Endodermal cell (in vitro differentiated cells): ENCODE data around the gene GPHN. TPM values are rescaled to one million over a fixed set of nuclear protein-coding genes. Genes with fewer than 3 reads are reported as not detected.

Experiments
- DNase-seq: peaks from one replicate; pipeline ENCODE4 v3.0.0-alpha.2; 2017
- H3K27ac ChIP-seq: 2 replicates; pipeline ENCODE4 v1.5.1; 2013; ENCODE audit warnings: mild to moderate bottlenecking, low read depth, low read length, moderate library complexity
- H3K27me3 ChIP-seq: 2 replicates; pipeline ENCODE4 v1.6.1; 2013; ENCODE audit warnings: mild to moderate bottlenecking, low read length, moderate library complexity; ENCODE audit not compliant: insufficient read depth, control insufficient read depth, poor library complexity, severe bottlenecking
- H3K36me3 ChIP-seq: 2 replicates; pipeline ENCODE4 v1.7.0; 2013; ENCODE audit warnings: mild to moderate bottlenecking, low read length, moderate library complexity; ENCODE audit not compliant: control insufficient read depth, insufficient read depth
- H3K4me1 ChIP-seq: one replicate; pipeline ENCODE4 v1.7.0; 2013; ENCODE audit warnings: low read length; ENCODE audit not compliant: control insufficient read depth, insufficient read depth
- H3K4me3 ChIP-seq: 2 replicates; pipeline ENCODE4 v1.5.1; 2013; ENCODE audit warnings: mild to moderate bottlenecking, low read length, moderate library complexity
- H3K9ac ChIP-seq: 2 replicates; pipeline ENCODE4 v1.6.1; 2013; ENCODE audit warnings: mild to moderate bottlenecking, low read length, moderate library complexity; ENCODE audit not compliant: poor library complexity, severe bottlenecking; ENCODE audit errors: extremely low read depth
- H3K9me3 ChIP-seq: 2 replicates; pipeline ENCODE4 v1.6.1; 2013; ENCODE audit warnings: mild to moderate bottlenecking, low read length, moderate library complexity; ENCODE audit not compliant: control insufficient read depth
- H3K27ac Mint-ChIP-seq: 2 replicates; pipeline ENCODE4 v1.8.0; 2020; ENCODE audit warnings: mixed read lengths
- H3K27me3 Mint-ChIP-seq: 2 replicates; pipeline ENCODE4 v1.8.0; 2021; ENCODE audit warnings: mild to moderate bottlenecking, mixed read lengths; ENCODE audit not compliant: insufficient read depth
- H3K36me3 Mint-ChIP-seq: 2 replicates; pipeline ENCODE4 v1.8.0; 2020; ENCODE audit warnings: low read depth, mixed read lengths
- H3K4me1 Mint-ChIP-seq: 2 replicates; pipeline ENCODE4 v1.8.0; 2020; ENCODE audit warnings: mixed read lengths
- H3K4me3 Mint-ChIP-seq: 2 replicates; pipeline ENCODE4 v1.8.0; 2020; ENCODE audit warnings: mild to moderate bottlenecking, moderate library complexity, mixed read lengths
- H3K9me3 Mint-ChIP-seq: 2 replicates; pipeline ENCODE4 v1.8.0; 2020; ENCODE audit warnings: mild to moderate bottlenecking, mixed read lengths
- CTCF ChIP-seq: fragments of 200-600 bp; sonication (generic); conservative IDR thresholded peaks from 2 replicates; pipeline ENCODE4 v1.5.0; 2021; ENCODE audit warnings: antibody characterized with exemption, mild to moderate bottlenecking
- WGBS, 2 experiments: methylation state at CpG; one replicate each; pipeline versions ENCODE4 v1.1.5 to v1.1.7; 2013; ENCODE audit warnings: missing lambda C conversion rate in 2 of 2, mixed read lengths in 1 of 2; ENCODE audit not compliant: insufficient coverage in 1 of 2, insufficient read length in 1 of 2; 5-methylcytosine and 5-hydroxymethylcytosine counted together
- total RNA-seq, 2 donors: library from RNA; stranded (reverse); fragmentation: NEBNext Ultra II Directional in 1 of 2; extraction: Animal tissue kit (Norgen Biotek cat#: 25700) in 1 of 2; gene quantifications; 2 replicates in 1 of 2; 3 replicates in 1 of 2; pipeline ENCODE4 v1.2.1, GENCODE V29; 2021

Gene GPHN
- total RNA-seq, 2 donors from 2014 or later: 12.4 to 15.0 TPM

- DNase-seq: no peak
- WGBS, 2 experiments: 96 to 100% methylated on average over 3 to 4 of the region's 4 CpGs
- Histone ChIP-seq H3K36me3 (no peaks in the 10 kb centered on the region), H3K9ac (no peak overlapping the region), H3K4me3 (no peak overlapping the region), H3K27ac (no peak overlapping the region), H3K4me1 (no peaks in the 10 kb centered on the region), H3K9me3 (no peaks in the 10 kb centered on the region), H3K27me3 (no peaks in the 10 kb centered on the region)
- no peaks in the 10 kb centered on the region for H3K36me3 Mint-ChIP-seq
- H3K27me3 Mint-ChIP-seq: no peaks in the 10 kb centered on the region
- no peaks in the 10 kb centered on the region for H3K9me3 Mint-ChIP-seq
- no peaks in the 10 kb centered on the region for H3K4me1 Mint-ChIP-seq
- no peak overlapping the region for H3K27ac Mint-ChIP-seq
- H3K4me3 Mint-ChIP-seq: no peak overlapping the region
- TF ChIP-seq CTCF: no peak
Measured at GRCh38 chr14:66850258-66850888, 342.4 kb downstream of the GPHN start.

GRCh38 chr14:66853311-66853710 lies 345.4 kb downstream of the GPHN start:
- Histone ChIP-seq H3K4me1 (no peaks in the 10 kb centered on the region), H3K27ac (no peak overlapping the region), H3K9me3 (no peaks in the 10 kb centered on the region), H3K4me3 (no peak overlapping the region), H3K36me3 (no peaks in the 10 kb centered on the region), H3K27me3 (no peaks in the 10 kb centered on the region), H3K9ac (no peak overlapping the region)
- 100% methylated on average over 3 of the region's 3 CpGs; no CpG with 5 or more reads in 1 of the 2 experiments for WGBS, 2 experiments
- no peaks in the 10 kb centered on the region for H3K9me3 Mint-ChIP-seq
- DNase-seq: no peak
- no peak overlapping the region for H3K4me3 Mint-ChIP-seq
- H3K27me3 Mint-ChIP-seq: no peaks in the 10 kb centered on the region
- no peak overlapping the region for H3K27ac Mint-ChIP-seq
- no peaks in the 10 kb centered on the region for H3K36me3 Mint-ChIP-seq
- no peak for TF ChIP-seq CTCF
- H3K4me1 Mint-ChIP-seq: no peaks in the 10 kb centered on the region

GRCh38 chr14:66857867-66858266 lies 349.9 kb downstream of the GPHN start:
- H3K27me3 ChIP-seq: no peaks in the 10 kb centered on the region
- peaks cover 7% of the 10 kb centered on the region for H3K9me3 Mint-ChIP-seq
- H3K4me1 Mint-ChIP-seq: no peaks in the 10 kb centered on the region
- H3K9me3 ChIP-seq: peaks cover 10% of the 10 kb centered on the region
- no peak overlapping the region for H3K27ac ChIP-seq
- H3K36me3 ChIP-seq: no peaks in the 10 kb centered on the region
- no peaks in the 10 kb centered on the region for H3K4me1 ChIP-seq
- H3K27me3 Mint-ChIP-seq: no peaks in the 10 kb centered on the region
- H3K4me3 Mint-ChIP-seq: no peak overlapping the region
- no peak overlapping the region for H3K27ac Mint-ChIP-seq
- H3K4me3 ChIP-seq: no peak overlapping the region
- WGBS, 2 experiments: 90 to 97% methylated on average over 3 to 4 of the region's 4 CpGs
- DNase-seq: no peak
- no peak overlapping the region for H3K9ac ChIP-seq
- no peaks in the 10 kb centered on the region for H3K36me3 Mint-ChIP-seq
- TF ChIP-seq CTCF: no peak
